Measurements from ENCODE around the gene TMEM31. TPM values are rescaled to one million over a fixed set of nuclear protein-coding genes. Genes with fewer than 3 reads are reported as not detected.

Gene TMEM31
- polyA plus RNA-seq, 1 of the 3 experiments (the other 2 are of a cell fraction): not detected

- POLR2A ChIA-PET: no interaction called here
- peaks cover 8% of the 10 kb centered on the region; the same call in 1 of the 2 replicates for H3K27me3 ChIP-seq (ENCODE audit: insufficient read depth)
- CTCF ChIA-PET: interaction anchor here (1.4 kb wide), 1 partner anchor 48 kb away, joined by 4 read pairs; no protein-coding TSS in a partner anchor
Observed at GRCh38 chrX:103726477-103726876, 15.8 kb downstream of the TMEM31 start.

GRCh38 chrX:103727115-103727514 lies 16.4 kb downstream of the TMEM31 start:
- no peak overlapping the region for H3K27ac ChIP-seq (ENCODE audit: low read depth in 2 of 2, low read length in 1 of 2)
- no peak for DNase-seq
- H3K27me3 ChIP-seq (ENCODE audit: insufficient read depth): peaks cover 8% of the 10 kb centered on the region; the same call in 1 of the 2 replicates
- H2AFZ ChIP-seq (ENCODE audit: low read depth): no peak overlapping the region
- no peak overlapping the region for H3K9ac ChIP-seq
- H3F3A ChIP-seq (replicated peaks; ENCODE audit: insufficient read depth): no peaks in the 10 kb centered on the region
- H3K4me2 ChIP-seq: no peak overlapping the region
- H3K4me3 ChIP-seq (ENCODE audit: low read depth in 2 of 2, low read length in 1 of 2): no peak overlapping the region
- H3K36me3 ChIP-seq (replicated peaks in 1 of 2; ENCODE audit: control insufficient read depth in 1 of 2, insufficient read depth in 2 of 2, low read length in 1 of 2): no peaks in the 10 kb centered on the region
- no peaks in the 10 kb centered on the region for H3K79me2 ChIP-seq (ENCODE audit: insufficient read depth)
- H3K9me2 ChIP-seq: no peaks in the 10 kb centered on the region
- ChIA-PET CTCF (interaction anchor here (1.0 kb wide), 1 partner anchor 17 kb away, joined by 3 read pairs; the partner anchor contains the start of gene TMEM31), POLR2A (no interaction called here)
- no peaks in the 10 kb centered on the region; a peak in 1 of 4 replicates for H3K4me1 ChIP-seq (ENCODE audit: control insufficient read depth in 1 of 2, insufficient read depth in 2 of 2, low read depth in 1 of 2, low read length in 1 of 2)
- 52% methylated on average over 4 of the region's 4 CpGs for WGBS (ENCODE audit: low lambda C conversion rate)
- no peaks in the 10 kb centered on the region for H4K20me1 ChIP-seq (ENCODE audit: insufficient read depth)
- H3K9me3 ChIP-seq: no peaks in the 10 kb centered on the region
- TF ChIP-seq JUND (IDR thresholded peaks at IDR 0.05): no peak
- no peak for TF ChIP-seq RAD21 (IDR thresholded peaks at IDR 0.05; ENCODE audit: low read length)
- TF ChIP-seq MEF2A (IDR thresholded peaks at IDR 0.05; ENCODE audit: borderline replicate concordance, low read depth): no peak
- no peak for TF ChIP-seq RFX5 (IDR thresholded peaks at IDR 0.05; ENCODE audit: low read length)
- TF ChIP-seq EP300 (IDR thresholded peaks at IDR 0.05; ENCODE audit: borderline replicate concordance in 1 of 2, low read depth in 1 of 2, low read length in 1 of 2): no peak
- TF ChIP-seq, protein P1, sequence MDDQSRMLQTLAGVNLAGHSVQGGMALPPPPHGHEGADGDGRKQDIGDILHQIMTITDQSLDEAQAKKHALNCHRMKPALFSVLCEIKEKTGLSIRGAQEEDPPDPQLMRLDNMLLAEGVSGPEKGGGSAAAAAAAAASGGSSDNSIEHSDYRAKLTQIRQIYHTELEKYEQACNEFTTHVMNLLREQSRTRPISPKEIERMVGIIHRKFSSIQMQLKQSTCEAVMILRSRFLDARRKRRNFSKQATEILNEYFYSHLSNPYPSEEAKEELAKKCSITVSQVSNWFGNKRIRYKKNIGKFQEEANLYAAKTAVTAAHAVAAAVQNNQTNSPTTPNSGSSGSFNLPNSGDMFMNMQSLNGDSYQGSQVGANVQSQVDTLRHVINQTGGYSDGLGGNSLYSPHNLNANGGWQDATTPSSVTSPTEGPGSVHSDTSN (IDR thresholded peaks at IDR 0.05): no peak
- no peak for TF ChIP-seq MAX (IDR thresholded peaks at IDR 0.05; ENCODE audit: low read depth)
- TF ChIP-seq GATA2 (CRISPR knock-in tag; IDR thresholded peaks at IDR 0.05): no peak
- no peak for TF ChIP-seq ELF1 (IDR thresholded peaks at IDR 0.05)
- no peak for TF ChIP-seq REST (IDR thresholded peaks at IDR 0.05; ENCODE audit: low read depth, low read length)
- TF ChIP-seq RCOR1 (IDR thresholded peaks at IDR 0.05; ENCODE audit: low read length): no peak
- no peak for TF ChIP-seq FOSL2 (IDR thresholded peaks at IDR 0.05; ENCODE audit: borderline replicate concordance, low read depth)
- TF ChIP-seq GABPA (IDR thresholded peaks at IDR 0.05; ENCODE audit: low read depth): no peak
- no peak for TF ChIP-seq RXRA (IDR thresholded peaks at IDR 0.05; ENCODE audit: borderline replicate concordance, low read depth)
- TF ChIP-seq IRF3 (IDR thresholded peaks at IDR 0.05; ENCODE audit: low read depth, low read length): no peak
- TF ChIP-seq POLR2AphosphoS5 (IDR thresholded peaks at IDR 0.05; ENCODE audit: low read depth, low read length): no peak
- TF ChIP-seq YY1 (IDR thresholded peaks at IDR 0.05; ENCODE audit: low read depth): no peak

More at GRCh38 chrX:103726477-103726876, 15.8 kb downstream of the TMEM31 start:
- no peaks in the 10 kb centered on the region for H3K9me2 ChIP-seq
- H3K4me3 ChIP-seq (ENCODE audit: low read depth in 2 of 2, low read length in 1 of 2): no peak overlapping the region
- no peaks in the 10 kb centered on the region for H3K9me3 ChIP-seq
- no peaks in the 10 kb centered on the region; a peak in 1 of 4 replicates for H3K4me1 ChIP-seq (ENCODE audit: control insufficient read depth in 1 of 2, insufficient read depth in 2 of 2, low read depth in 1 of 2, low read length in 1 of 2)
- DNase-seq: no peak
- H3K4me2 ChIP-seq: no peak overlapping the region
- no peaks in the 10 kb centered on the region for H4K20me1 ChIP-seq (ENCODE audit: insufficient read depth)
- H3K79me2 ChIP-seq (ENCODE audit: insufficient read depth): no peaks in the 10 kb centered on the region
- no peak overlapping the region for H2AFZ ChIP-seq (ENCODE audit: low read depth)
- 40% methylated on average over 3 of the region's 5 CpGs for WGBS (ENCODE audit: low lambda C conversion rate)
- TF ChIP-seq FOSL2 (IDR thresholded peaks at IDR 0.05; ENCODE audit: borderline replicate concordance, low read depth) (no peak), EP300 (IDR thresholded peaks at IDR 0.05; ENCODE audit: borderline replicate concordance in 1 of 2, low read depth in 1 of 2, low read length in 1 of 2) (no peak), RFX5 (IDR thresholded peaks at IDR 0.05; ENCODE audit: low read length) (no peak), RCOR1 (IDR thresholded peaks at IDR 0.05; ENCODE audit: low read length) (no peak)
- TF ChIP-seq, protein P2, sequence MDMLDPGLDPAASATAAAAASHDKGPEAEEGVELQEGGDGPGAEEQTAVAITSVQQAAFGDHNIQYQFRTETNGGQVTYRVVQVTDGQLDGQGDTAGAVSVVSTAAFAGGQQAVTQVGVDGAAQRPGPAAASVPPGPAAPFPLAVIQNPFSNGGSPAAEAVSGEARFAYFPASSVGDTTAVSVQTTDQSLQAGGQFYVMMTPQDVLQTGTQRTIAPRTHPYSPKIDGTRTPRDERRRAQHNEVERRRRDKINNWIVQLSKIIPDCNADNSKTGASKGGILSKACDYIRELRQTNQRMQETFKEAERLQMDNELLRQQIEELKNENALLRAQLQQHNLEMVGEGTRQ (IDR thresholded peaks at IDR 0.05; ENCODE audit: borderline replicate concordance, low read depth, low read length): no peak
- no peaks in the 10 kb centered on the region for H3K36me3 ChIP-seq (replicated peaks in 1 of 2; ENCODE audit: control insufficient read depth in 1 of 2, insufficient read depth in 2 of 2, low read length in 1 of 2)
- no peaks in the 10 kb centered on the region for H3F3A ChIP-seq (replicated peaks; ENCODE audit: insufficient read depth)
- H3K9ac ChIP-seq: no peak overlapping the region
- no peak overlapping the region for H3K27ac ChIP-seq (ENCODE audit: low read depth in 2 of 2, low read length in 1 of 2)
